Body of pancreas (tissue), 4 donors: ENCODE measurements around the gene GJA3.

Experiments
- POLR2A ChIP-seq, 3 donors: fragments of 450-650 bp; IDR thresholded peaks; one replicate each; pipeline ENCODE4 v1.6.1; 2016; ENCODE audit warnings: antibody characterized with exemption in 3 of 3, mild to moderate bottlenecking in 2 of 3
- TF ChIP-seq, protein P1 (sequence below), 7 experiments: fragments of 450-650 bp in 4 of 7; fragments of 200-600 bp in 3 of 7; sonication (generic) in 3 of 7; IDR thresholded peaks; one replicate each; pipeline ENCODE4 v1.5.1; 2016 to 2019; ENCODE audit warnings: antibody characterized with exemption in 7 of 7

DNA sequence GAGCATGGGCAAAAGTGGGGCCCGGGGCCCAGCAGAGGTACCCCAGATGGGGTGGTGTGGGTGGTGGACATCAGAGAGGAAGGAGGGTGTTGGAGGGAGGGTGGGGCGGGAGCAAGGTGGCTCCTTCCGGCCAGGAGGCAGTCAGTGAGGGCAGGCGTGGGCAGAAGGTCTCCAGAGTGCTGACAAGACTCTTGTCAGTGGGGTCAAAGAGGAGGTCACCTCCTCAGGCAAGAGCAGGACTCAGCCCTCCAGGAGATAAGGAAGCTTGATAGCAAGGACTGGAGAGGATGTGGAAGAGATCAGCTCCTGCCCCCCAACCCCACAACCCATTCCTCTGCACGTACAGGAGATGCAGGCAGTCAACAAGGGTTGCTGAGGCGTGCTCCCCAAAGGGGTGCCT is 9.8 kb downstream of the GJA3 start:
- TF ChIP-seq, protein P1, sequence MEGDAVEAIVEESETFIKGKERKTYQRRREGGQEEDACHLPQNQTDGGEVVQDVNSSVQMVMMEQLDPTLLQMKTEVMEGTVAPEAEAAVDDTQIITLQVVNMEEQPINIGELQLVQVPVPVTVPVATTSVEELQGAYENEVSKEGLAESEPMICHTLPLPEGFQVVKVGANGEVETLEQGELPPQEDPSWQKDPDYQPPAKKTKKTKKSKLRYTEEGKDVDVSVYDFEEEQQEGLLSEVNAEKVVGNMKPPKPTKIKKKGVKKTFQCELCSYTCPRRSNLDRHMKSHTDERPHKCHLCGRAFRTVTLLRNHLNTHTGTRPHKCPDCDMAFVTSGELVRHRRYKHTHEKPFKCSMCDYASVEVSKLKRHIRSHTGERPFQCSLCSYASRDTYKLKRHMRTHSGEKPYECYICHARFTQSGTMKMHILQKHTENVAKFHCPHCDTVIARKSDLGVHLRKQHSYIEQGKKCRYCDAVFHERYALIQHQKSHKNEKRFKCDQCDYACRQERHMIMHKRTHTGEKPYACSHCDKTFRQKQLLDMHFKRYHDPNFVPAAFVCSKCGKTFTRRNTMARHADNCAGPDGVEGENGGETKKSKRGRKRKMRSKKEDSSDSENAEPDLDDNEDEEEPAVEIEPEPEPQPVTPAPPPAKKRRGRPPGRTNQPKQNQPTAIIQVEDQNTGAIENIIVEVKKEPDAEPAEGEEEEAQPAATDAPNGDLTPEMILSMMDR (IDR thresholded peaks at IDR 0.05): no peak
- TF ChIP-seq POLR2A (IDR thresholded peaks at IDR 0.05): no peak
